Endothelial cell of umbilical vein (primary cell): ENCODE results near the gene SPACA9. TPM values are rescaled to one million over a fixed set of nuclear protein-coding genes. Genes with fewer than 3 reads are reported as not detected.

ENCODE experiments used
- BruUV-seq: library from RNA; stranded (reverse); fragments of 400-500 nt; replicated peaks from 2 replicates; lab custom pipeline; 2021; lab: Mats Ljungman, UMichigan
- CTCF ChIA-PET: fragments of 300-600, 350-600 bp; sonication (Branson Sonifier 250); formaldehyde crosslinking; loops from one replicate; lab custom pipeline; 2021; ENCODE audit warnings: antibody characterized with exemption, inconsistent platforms; lab: Charles Lee
- POLR2A ChIA-PET: fragments of 300-600, 350-600 bp; sonication (Branson Sonifier 250); formaldehyde crosslinking; loops from one replicate; lab custom pipeline; 2021; ENCODE audit warnings: antibody characterized with exemption, inconsistent platforms; lab: Charles Lee
- DNase-seq: peaks from one replicate; pipeline ENCODE4 v3.0.0-alpha.2; 2011; ENCODE audit warnings: low read depth, low spot score
- FAIRE-seq: peaks from 2 replicates; lab custom pipeline; 2011; peaks lifted over from hg19 to GRCh38; lab: Jason Lieb, UNC
- H2AFZ ChIP-seq: 2 replicates; pipeline ENCODE4 v1.6.0; 2012; ENCODE audit warnings: low read depth, low read length, control low read depth, inconsistent platforms
- H3K27ac ChIP-seq: 2 replicates; pipeline ENCODE4 v1.5.1; 2011; ENCODE audit warnings: low read depth, mild to moderate bottlenecking, control low read depth, low read length, moderate library complexity; ENCODE audit not compliant: insufficient read depth
- H3K27me3 ChIP-seq, 2 experiments: 2 replicates each; pipeline versions ENCODE4 v1.6.0 to v1.6.1; 2011; ENCODE audit warnings: low read length in 2 of 2, mixed read lengths in 1 of 2; ENCODE audit not compliant: control insufficient read depth in 2 of 2, insufficient read depth in 2 of 2
- H3K36me3 ChIP-seq, 2 experiments: 2 replicates in 1 of 2; 3 replicates in 1 of 2; pipeline ENCODE4 v1.5.1; 2011; ENCODE audit warnings: low read length in 2 of 2, mild to moderate bottlenecking in 1 of 2, moderate library complexity in 1 of 2; ENCODE audit not compliant: control insufficient read depth in 2 of 2, insufficient read depth in 2 of 2; ENCODE audit errors: extremely low read depth in 1 of 2
- H3K4me1 ChIP-seq: 3 replicates; pipeline ENCODE4 v1.5.1; 2011; ENCODE audit warnings: mild to moderate bottlenecking, low read length; ENCODE audit not compliant: control insufficient read depth, insufficient read depth; ENCODE audit errors: extremely low read depth
- H3K4me2 ChIP-seq: 2 replicates; pipeline ENCODE4 v1.6.1; 2011; ENCODE audit warnings: low read length, control low read depth, mixed read lengths; ENCODE audit not compliant: insufficient read depth
- H3K4me3 ChIP-seq, 3 experiments: fragments of 200-600 bp in 1 of 3; sonication (generic), shearing (Covaris generic) in 1 of 3; replicated peaks in 1 of 3; 2 replicates each; pipeline ENCODE4 v1.5.1; 2011 to 2016; ENCODE audit warnings: control low read depth in 3 of 3, low read length in 3 of 3, mild to moderate bottlenecking in 2 of 3, inconsistent platforms in 1 of 3, low read depth in 1 of 3, moderate library complexity in 1 of 3; ENCODE audit not compliant: insufficient read depth in 1 of 3
- H3K79me2 ChIP-seq: 2 replicates; pipeline ENCODE4 v1.6.0; 2012; ENCODE audit warnings: low read length, inconsistent platforms; ENCODE audit not compliant: control insufficient read depth, insufficient read depth
- H3K9ac ChIP-seq: replicated peaks from 2 replicates; pipeline ENCODE3; 2011; ENCODE audit warnings: low read length, control low read depth; ENCODE audit not compliant: insufficient read depth; ENCODE audit errors: extremely low read depth
- H3K9me1 ChIP-seq: replicated peaks from 3 replicates; pipeline ENCODE4 v1.6.0; 2011; ENCODE audit warnings: mild to moderate bottlenecking, low read length; ENCODE audit not compliant: control insufficient read depth, insufficient read depth; ENCODE audit errors: extremely low read depth
- H3K9me3 ChIP-seq: replicated peaks from 2 replicates; pipeline ENCODE4 v1.5.1; 2012; ENCODE audit warnings: low read length, inconsistent platforms; ENCODE audit not compliant: control insufficient read depth, insufficient read depth
- H4K20me1 ChIP-seq: replicated peaks from 2 replicates; pipeline ENCODE3; 2011; ENCODE audit warnings: mild to moderate bottlenecking, low read length; ENCODE audit not compliant: control insufficient read depth, insufficient read depth; ENCODE audit errors: extremely low read depth
- CTCF ChIP-seq, 2 donors: IDR thresholded peaks; 1 replicate in 1 of 2; 2 replicates in 1 of 2; pipeline ENCODE4 v1.5.1; 2011; ENCODE audit warnings: low read length in 2 of 2, mild to moderate bottlenecking in 2 of 2, moderate library complexity in 2 of 2, control low read depth in 1 of 2, inconsistent platforms in 1 of 2, low read depth in 1 of 2; ENCODE audit not compliant: insufficient read depth in 1 of 2; ENCODE audit errors: extremely low read depth in 1 of 2
- EZH2 ChIP-seq: IDR thresholded peaks from 2 replicates; pipeline ENCODE4 v1.6.1; 2012; ENCODE audit warnings: borderline replicate concordance, low read depth, mild to moderate bottlenecking, moderate library complexity, low read length, inconsistent platforms; ENCODE audit not compliant: severe bottlenecking
- FOS ChIP-seq: IDR thresholded peaks from 2 replicates; pipeline ENCODE4 v1.6.1; 2011; ENCODE audit warnings: mild to moderate bottlenecking, low read length, moderate library complexity, borderline replicate concordance; ENCODE audit not compliant: insufficient read depth
- GATA2 ChIP-seq: IDR thresholded peaks from 2 replicates; pipeline ENCODE4 v1.7.0; 2011; ENCODE audit warnings: low read depth, mild to moderate bottlenecking, moderate library complexity, mixed read lengths, low read length; ENCODE audit not compliant: insufficient read length, insufficient read depth
- JUN ChIP-seq: IDR thresholded peaks from 2 replicates; pipeline ENCODE4 v1.6.1; 2011; ENCODE audit warnings: borderline replicate concordance, low read depth; ENCODE audit not compliant: insufficient read length, insufficient read depth
- MYC ChIP-seq: IDR thresholded peaks from one replicate; pipeline ENCODE4 v1.6.1; 2011; ENCODE audit warnings: mild to moderate bottlenecking, low read depth, low read length
- POLR2A ChIP-seq: IDR thresholded peaks from 2 replicates; pipeline ENCODE4 v1.6.1; 2012; ENCODE audit warnings: low read depth, mild to moderate bottlenecking, control low read depth, low read length
- POLR2AphosphoS5 ChIP-seq: IDR thresholded peaks from 2 replicates; pipeline ENCODE4 v1.6.1; 2012; ENCODE audit warnings: low read depth, mild to moderate bottlenecking, control low read depth, low read length, moderate library complexity; ENCODE audit not compliant: insufficient read depth
- dilution Hi-C: fragments of 300-500 bp; cut with MboI; formaldehyde crosslinking; loops from one replicate; pipeline ENCODE4 v1.15.0; 2019; ENCODE audit warnings: low sequenced_read_pairs; ENCODE audit not compliant: extremely low pct_ligation_motif_present
- intact Hi-C: fragments of 100-400 bp; cut with micrococcal nuclease; formaldehyde crosslinking; loops from one replicate; pipeline ENCODE4 v1.10.0; 2022
- polyA plus RNA-seq, 4 experiments: library from polyadenylated mRNA; depleted of rRNA in 3 of 4; stranded (reverse) in 3 of 4; unstranded in 1 of 4; fragments of >200 nt; gene quantifications; 2 replicates each; pipeline versions ENCODE4 v1.2.1 to v1.2.3, GENCODE V29; 2011 to 2012; ENCODE audit warnings: missing spikeins in 1 of 4
- total RNA-seq: library from RNA; stranded (reverse); gene quantifications from 2 replicates; pipeline ENCODE4 v1.2.3, GENCODE V29; 2021
- TF ChIP-seq, protein P1 (sequence below): IDR thresholded peaks from 2 replicates; pipeline ENCODE4 v1.6.1; 2011; ENCODE audit not compliant: insufficient read depth, insufficient read length

The SPACA9 gene
- total and polyA plus RNA-seq, 2 donors (not counting 3 experiments of a cell fraction or from before 2014, with no cell fraction given) = 2.6 to 3.6 TPM

DNA sequence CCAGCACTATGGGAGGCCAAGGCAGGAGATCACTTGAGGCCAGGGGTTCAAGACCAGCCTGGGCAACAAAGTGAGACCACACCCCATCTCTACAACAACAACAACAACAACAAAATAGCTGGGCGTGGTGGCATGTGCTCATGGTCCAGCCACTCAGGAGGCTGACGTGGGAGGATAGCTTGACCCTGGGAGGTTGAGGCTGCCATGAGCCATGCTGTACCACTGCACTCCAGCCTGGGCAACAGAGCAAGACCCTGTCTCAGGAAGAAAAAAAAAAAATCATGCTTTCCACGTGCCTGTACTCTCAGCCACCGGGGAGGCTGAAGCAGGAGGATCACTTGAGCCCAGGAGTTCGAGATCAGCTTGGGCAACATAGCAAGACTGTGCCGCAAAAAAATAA, 36.2 kb downstream of the SPACA9 start:
- H3K4me2 ChIP-seq = no peak overlapping the region
- no peaks in the 10 kb centered on the region for H3K9me1 ChIP-seq
- peaks cover 15 to 16% of the 10 kb centered on the region in 2 experiments for H3K36me3 ChIP-seq
- H4K20me1 ChIP-seq = no peaks in the 10 kb centered on the region
- TF ChIP-seq GATA2 (no peak), JUN (no peak), CTCF (IDR thresholded peaks at IDR 0.05; ENCODE audit: extremely low read depth in 1 of 2, insufficient read depth in 1 of 2, low read depth in 1 of 2, low read length in 2 of 2) (no peak), FOS (no peak), POLR2AphosphoS5 (no peak), EZH2 (no peak), MYC (no peak), POLR2A (no peak)
- TF ChIP-seq, protein P1, sequence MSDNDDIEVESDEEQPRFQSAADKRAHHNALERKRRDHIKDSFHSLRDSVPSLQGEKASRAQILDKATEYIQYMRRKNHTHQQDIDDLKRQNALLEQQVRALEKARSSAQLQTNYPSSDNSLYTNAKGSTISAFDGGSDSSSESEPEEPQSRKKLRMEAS = no peak
- no peak overlapping the region for H3K4me3 ChIP-seq
- no peak overlapping the region for H3K9ac ChIP-seq
- BruUV-seq = no TSS peak
- H3K27me3 ChIP-seq = no peaks in the 10 kb centered on the region
- no peak overlapping the region for H2AFZ ChIP-seq
- H3K27ac ChIP-seq = no peak overlapping the region
- no peak for DNase-seq
- intact Hi-C loops = no loop called here
- POLR2A ChIA-PET = no interaction called here
- FAIRE-seq = no peak
- H3K9me3 ChIP-seq = no peaks in the 10 kb centered on the region
- CTCF ChIA-PET = interaction anchor here (3.0 kb wide), 1 partner anchor 12 kb away, joined by 16 read pairs; no protein-coding TSS in a partner anchor
- dilution Hi-C loops = no loop called here
- no peaks in the 10 kb centered on the region for H3K4me1 ChIP-seq
- no peaks in the 10 kb centered on the region for H3K79me2 ChIP-seq
